ENCODE measurements around the gene SOHLH2.

Gene SOHLH2

GRCh38 chr13:36259361-36260137 is 45.2 kb upstream of the SOHLH2 start:
- no peaks in the 10 kb centered on the region for H3K36me3 ChIP-seq (ENCODE audit: insufficient read depth, low read length)
- no peaks in the 10 kb centered on the region for H3K27me3 ChIP-seq (ENCODE audit: insufficient read depth, low read length)
- H3K27ac ChIP-seq (ENCODE audit: low read depth, low read length, poor library complexity, severe bottlenecking): no peak overlapping the region
- H3K79me2 ChIP-seq (ENCODE audit: insufficient read depth, low read length): no peaks in the 10 kb centered on the region
- no peaks in the 10 kb centered on the region for H3K9me3 ChIP-seq (ENCODE audit: low read length)
- no peaks in the 10 kb centered on the region for H3F3A ChIP-seq (ENCODE audit: insufficient read depth, low read length)
- no peaks in the 10 kb centered on the region for H4K20me1 ChIP-seq (ENCODE audit: insufficient read depth, low read length)
- no peak overlapping the region for H3K4me3 ChIP-seq (ENCODE audit: low read depth, low read length, poor library complexity, severe bottlenecking)
- H3K4me2 ChIP-seq (ENCODE audit: low read length): no peak overlapping the region
- H3K9ac ChIP-seq (ENCODE audit: low read length): no peak overlapping the region
- H3K9me2 ChIP-seq (ENCODE audit: low read depth, low read length): no peaks in the 10 kb centered on the region
- H2AFZ ChIP-seq (ENCODE audit: low read length): no peak overlapping the region
- H3K4me1 ChIP-seq (ENCODE audit: insufficient read depth, low read length, severe bottlenecking): no peaks in the 10 kb centered on the region
- TF ChIP-seq EZH2 (IDR thresholded peaks at IDR 0.05; ENCODE audit: borderline replicate concordance, low read length) (no peak), CTCF (IDR thresholded peaks at IDR 0.05; ENCODE audit: low read length) (no peak)

- Histone ChIP-seq H2AFZ (ENCODE audit: low read length) (no peak overlapping the region), H3K79me2 (ENCODE audit: insufficient read depth, low read length) (no peaks in the 10 kb centered on the region), H3K27me3 (ENCODE audit: insufficient read depth, low read length) (no peaks in the 10 kb centered on the region), H3K36me3 (ENCODE audit: insufficient read depth, low read length) (no peaks in the 10 kb centered on the region), H3K9me3 (ENCODE audit: low read length) (no peaks in the 10 kb centered on the region), H4K20me1 (ENCODE audit: insufficient read depth, low read length) (no peaks in the 10 kb centered on the region), H3K27ac (ENCODE audit: low read depth, low read length, poor library complexity, severe bottlenecking) (no peak overlapping the region), H3F3A (ENCODE audit: insufficient read depth, low read length) (no peaks in the 10 kb centered on the region), H3K4me1 (ENCODE audit: insufficient read depth, low read length, severe bottlenecking) (no peaks in the 10 kb centered on the region), H3K9ac (ENCODE audit: low read length) (no peak overlapping the region), H3K9me2 (ENCODE audit: low read depth, low read length) (no peaks in the 10 kb centered on the region), H3K4me3 (ENCODE audit: low read depth, low read length, poor library complexity, severe bottlenecking) (no peak overlapping the region), H3K4me2 (ENCODE audit: low read length) (no peak overlapping the region)
- TF ChIP-seq EZH2 (IDR thresholded peaks at IDR 0.05; ENCODE audit: borderline replicate concordance, low read length): no peak
- TF ChIP-seq CTCF (IDR thresholded peaks at IDR 0.05; ENCODE audit: low read length): no peak
Observed at GRCh38 chr13:36258831-36259230, 44.5 kb upstream of the SOHLH2 start.

- Histone ChIP-seq H3K36me3 (ENCODE audit: insufficient read depth, low read length) (no peaks in the 10 kb centered on the region), H3K4me2 (ENCODE audit: low read length) (no peak overlapping the region), H3F3A (ENCODE audit: insufficient read depth, low read length) (no peaks in the 10 kb centered on the region), H3K4me3 (ENCODE audit: low read depth, low read length, poor library complexity, severe bottlenecking) (no peak overlapping the region), H4K20me1 (ENCODE audit: insufficient read depth, low read length) (no peaks in the 10 kb centered on the region), H3K27me3 (ENCODE audit: insufficient read depth, low read length) (no peaks in the 10 kb centered on the region), H2AFZ (ENCODE audit: low read length) (no peak overlapping the region), H3K4me1 (ENCODE audit: insufficient read depth, low read length, severe bottlenecking) (no peaks in the 10 kb centered on the region), H3K9ac (ENCODE audit: low read length) (no peak overlapping the region), H3K79me2 (ENCODE audit: insufficient read depth, low read length) (no peaks in the 10 kb centered on the region), H3K27ac (ENCODE audit: low read depth, low read length, poor library complexity, severe bottlenecking) (no peak overlapping the region), H3K9me3 (ENCODE audit: low read length) (no peaks in the 10 kb centered on the region), H3K9me2 (ENCODE audit: low read depth, low read length) (no peaks in the 10 kb centered on the region)
- TF ChIP-seq CTCF (IDR thresholded peaks at IDR 0.05; ENCODE audit: low read length) (no peak), EZH2 (IDR thresholded peaks at IDR 0.05; ENCODE audit: borderline replicate concordance, low read length) (no peak)
Observed at GRCh38 chr13:36251526-36251925, 37.2 kb upstream of the SOHLH2 start.
